Middle frontal gyrus (tissue), 1 donor: ENCODE results near the gene RELT.
"Not testable (repeated sequence)": the region's sequence is repeated elsewhere in the genome, so short reads cannot be mapped to it uniquely, and the experiment has no call there.

ENCODE experiments used
- DNase-seq: peaks from one replicate; pipeline ENCODE4 v3.0.0-alpha.2; 2015; ENCODE audit warnings: low spot score; ENCODE audit errors: extremely low spot score

The RELT gene

GRCh38 chr11:73431396-73431795 is 55.2 kb downstream of the RELT start:
- DNase-seq: no peak

DNA sequence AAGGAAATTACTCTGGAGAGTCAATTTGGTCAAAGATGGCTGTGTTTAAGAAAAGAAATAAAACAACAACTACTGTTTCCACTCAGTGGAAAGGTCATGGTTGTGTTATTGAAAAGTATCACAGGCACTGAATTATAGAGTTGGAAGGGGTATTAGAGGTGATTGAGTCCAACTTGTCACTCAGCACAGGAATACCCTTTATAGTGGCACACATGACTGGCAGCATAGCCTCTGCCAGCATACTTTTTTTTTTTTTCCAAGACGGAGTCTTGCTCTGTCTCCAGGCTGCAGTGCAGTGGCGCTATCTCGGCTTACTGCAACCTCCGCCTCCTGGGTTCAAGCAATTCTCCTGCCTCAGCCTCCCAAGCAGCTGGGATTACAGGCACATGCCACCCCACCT is 60.7 kb downstream of the RELT start:
- not testable (repeated sequence) for DNase-seq

- no peak for DNase-seq
Measured at GRCh38 chr11:73439002-73439843, 63.0 kb downstream of the RELT start.

- DNase-seq: no peak
Measured at GRCh38 chr11:73445980-73446379, 69.8 kb downstream of the RELT start.

GRCh38 chr11:73446766-73447165 is 70.6 kb downstream of the RELT start:
- DNase-seq: no peak
